HG03565 (cell line): ENCODE measurements around the gene PA2G4.
"Not testable (repeated sequence)": the region's sequence is repeated elsewhere in the genome, so short reads cannot be mapped to it uniquely, and the experiment has no call there.

Experiments
- ATAC-seq: cut with Tn5 transposase; IDR thresholded peaks from one replicate; pipeline ENCODE4 v1.9.1; 2021; ENCODE audit warnings: mild to moderate bottlenecking, moderate library complexity; ENCODE audit not compliant: unreplicated experiment

The PA2G4 gene

DNA sequence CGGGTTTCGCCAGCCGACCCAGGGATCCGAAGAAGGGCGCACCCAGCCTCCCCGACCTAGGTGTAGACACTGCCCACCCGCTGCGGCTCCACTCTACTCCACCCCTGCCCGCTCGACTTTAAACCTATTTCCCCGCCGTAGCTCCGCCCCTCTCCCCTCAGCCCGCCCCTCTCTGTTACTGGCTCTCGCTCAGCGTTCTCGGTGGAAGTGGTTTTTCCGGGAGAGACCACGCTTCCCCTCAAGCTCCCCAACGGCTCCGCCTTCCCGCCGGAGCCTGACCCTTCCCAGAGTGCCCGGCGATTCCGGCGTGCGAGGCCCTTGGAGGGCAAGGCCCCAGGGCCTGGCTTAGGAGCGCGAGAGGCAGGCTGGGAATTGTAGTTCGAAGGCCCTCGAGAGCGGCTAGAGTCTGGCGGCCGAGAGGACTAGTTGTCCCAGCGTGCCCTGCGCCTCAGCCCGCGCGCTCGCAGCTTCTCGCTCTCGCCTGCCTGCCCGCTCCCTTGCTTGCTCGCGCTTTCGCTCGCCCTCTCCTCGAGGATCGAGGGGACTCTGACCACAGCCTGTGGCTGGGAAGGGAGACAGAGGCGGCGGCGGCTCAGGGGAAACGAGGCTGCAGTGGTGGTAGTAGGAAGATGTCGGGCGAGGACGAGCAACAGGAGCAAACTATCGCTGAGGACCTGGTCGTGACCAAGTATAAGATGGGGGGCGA lies at the start of gene PA2G4:
Gene PA2G4 (plus strand): TSS at position 451 of the 706 bp plus-strand sequence. CDS start 179 bp downstream, at position 630.
- ATAC-seq = peak; percentile 92

DNA sequence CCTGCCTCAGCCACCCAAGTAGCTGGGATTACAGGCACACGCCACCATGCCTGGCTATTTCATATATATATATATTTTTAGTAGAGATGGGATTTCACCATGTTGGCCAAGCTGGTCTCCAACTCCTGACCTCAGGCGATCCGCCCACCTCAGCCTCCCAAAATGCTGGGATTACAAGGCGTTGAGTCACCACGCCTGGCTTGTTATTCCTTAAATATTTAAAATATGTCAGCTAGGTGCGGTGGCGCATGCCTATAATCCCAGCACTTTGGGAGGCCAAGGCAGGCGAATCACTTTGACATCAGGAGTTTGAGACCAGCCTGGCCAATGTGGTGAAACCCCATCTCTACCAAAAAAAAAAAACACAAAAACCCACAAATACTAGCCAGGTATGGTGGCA lies 44.4 kb upstream of the PA2G4 start:
- not testable (repeated sequence) for ATAC-seq

DNA sequence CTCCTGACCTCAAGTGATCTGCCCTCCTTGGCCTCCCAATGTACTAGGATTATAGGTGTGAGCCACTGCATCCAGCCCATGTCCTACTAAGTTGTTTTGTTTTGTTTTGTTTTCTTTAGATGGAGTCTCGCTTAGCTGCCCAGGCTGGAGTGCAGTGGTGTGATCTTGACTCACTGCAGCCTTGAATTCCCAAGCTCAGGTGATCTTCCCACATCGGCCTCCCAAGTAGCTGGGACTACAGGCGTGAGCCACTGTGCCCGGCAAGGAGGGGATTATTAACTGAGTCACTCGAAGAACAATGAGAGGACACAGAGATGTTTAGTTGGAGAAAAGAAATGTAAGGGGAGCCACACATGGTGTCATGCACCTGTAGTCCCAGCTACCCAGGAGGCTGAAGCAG lies 42.4 kb upstream of the PA2G4 start:
- ATAC-seq = no peak

DNA sequence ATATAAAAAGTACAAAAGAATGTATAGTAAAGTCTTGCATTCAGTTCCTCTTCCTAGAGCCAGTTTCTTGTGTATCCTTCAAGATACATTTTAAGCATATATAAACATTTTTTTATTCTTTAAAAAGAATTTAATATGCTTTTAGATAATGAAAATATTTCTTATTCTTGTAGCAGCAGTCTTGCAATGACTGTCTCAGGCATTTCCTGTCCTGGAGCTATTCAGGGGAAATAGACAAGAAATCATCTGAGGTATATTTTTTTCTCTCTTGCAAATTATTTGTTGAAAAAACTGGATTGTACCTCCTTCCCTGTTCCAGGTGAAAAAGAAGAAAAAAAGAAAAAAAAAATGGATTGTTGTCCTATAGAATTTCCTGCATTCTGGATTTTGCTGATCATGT lies 41.4 kb upstream of the PA2G4 start:
- no peak for ATAC-seq

DNA sequence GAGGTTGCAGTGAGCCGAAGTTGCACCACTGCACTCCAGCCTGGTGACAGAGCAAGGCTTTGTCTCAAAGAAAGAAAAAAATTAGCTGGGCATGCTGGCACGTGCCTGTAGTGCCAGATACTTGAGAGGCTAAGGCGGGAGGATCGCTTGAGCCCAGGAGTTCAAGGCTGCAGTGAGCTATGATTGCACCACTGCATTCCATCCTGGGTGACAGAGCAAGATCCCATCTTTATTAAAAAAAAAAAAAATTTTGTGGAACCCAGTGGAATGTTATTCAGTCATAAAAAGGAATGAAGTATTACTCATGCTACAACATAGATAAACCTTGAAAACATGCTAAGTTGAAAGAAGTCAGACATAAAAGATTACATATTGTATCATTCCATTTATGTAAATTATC lies 32.7 kb upstream of the PA2G4 start:
- no peak for ATAC-seq

DNA sequence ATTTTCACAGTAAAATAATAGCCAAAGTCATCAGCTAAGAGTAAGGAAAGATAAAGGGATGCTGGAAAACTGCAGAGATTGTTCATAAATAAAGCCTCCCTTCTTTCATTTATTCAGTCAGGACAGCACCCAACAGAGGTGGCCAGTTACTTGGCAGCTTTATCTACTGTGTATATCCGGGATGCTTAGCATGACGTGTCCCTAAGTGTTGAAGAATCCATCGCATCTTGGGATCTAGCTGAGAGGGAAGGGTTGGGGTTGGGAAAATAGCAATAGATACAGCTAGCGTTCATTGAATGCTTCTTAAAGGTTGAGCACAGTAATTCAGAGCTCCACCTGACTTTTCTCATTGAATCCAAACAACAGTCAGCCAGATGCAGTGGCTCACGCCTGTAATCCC lies 30.0 kb upstream of the PA2G4 start:
- no peak for ATAC-seq

DNA sequence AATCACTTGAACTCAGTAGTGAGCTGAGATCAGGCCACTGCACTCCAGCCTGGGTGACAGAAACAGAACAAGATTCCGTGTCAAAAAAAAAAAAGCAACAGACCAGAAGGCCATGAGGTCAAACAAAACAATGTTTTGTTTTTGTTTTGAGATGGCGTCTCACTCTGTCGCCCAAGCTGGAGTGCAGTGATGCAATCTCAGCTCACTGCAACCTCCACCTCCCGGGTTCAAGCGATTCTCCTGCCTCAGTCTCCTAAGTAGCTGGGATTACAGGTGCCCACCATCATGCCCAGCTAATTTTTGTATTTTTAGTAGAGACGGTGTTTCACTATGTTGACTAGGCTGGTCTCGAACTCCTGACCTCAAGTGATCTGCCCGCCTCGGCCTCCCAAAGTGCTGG lies 26.4 kb upstream of the PA2G4 start:
- ATAC-seq = not testable (repeated sequence)

DNA sequence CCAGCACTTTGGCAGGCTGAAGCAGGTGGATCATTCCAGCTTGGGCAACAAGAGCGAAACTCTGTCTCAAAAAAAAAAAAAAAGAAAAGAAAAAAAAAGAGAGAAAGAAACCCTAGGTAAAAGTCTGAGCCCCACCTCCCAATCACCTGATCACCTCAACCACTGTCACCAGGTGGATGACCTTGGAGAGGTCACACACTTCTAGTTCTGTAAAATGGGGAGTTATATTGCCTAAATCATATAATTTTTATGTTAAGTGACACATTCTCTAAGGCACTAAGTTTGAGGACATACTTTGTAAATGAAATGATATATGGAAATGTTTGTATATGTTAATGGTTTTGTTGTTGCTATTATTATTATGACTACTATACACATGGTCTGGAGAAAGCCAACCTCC lies 25.9 kb upstream of the PA2G4 start:
- no peak for ATAC-seq

DNA sequence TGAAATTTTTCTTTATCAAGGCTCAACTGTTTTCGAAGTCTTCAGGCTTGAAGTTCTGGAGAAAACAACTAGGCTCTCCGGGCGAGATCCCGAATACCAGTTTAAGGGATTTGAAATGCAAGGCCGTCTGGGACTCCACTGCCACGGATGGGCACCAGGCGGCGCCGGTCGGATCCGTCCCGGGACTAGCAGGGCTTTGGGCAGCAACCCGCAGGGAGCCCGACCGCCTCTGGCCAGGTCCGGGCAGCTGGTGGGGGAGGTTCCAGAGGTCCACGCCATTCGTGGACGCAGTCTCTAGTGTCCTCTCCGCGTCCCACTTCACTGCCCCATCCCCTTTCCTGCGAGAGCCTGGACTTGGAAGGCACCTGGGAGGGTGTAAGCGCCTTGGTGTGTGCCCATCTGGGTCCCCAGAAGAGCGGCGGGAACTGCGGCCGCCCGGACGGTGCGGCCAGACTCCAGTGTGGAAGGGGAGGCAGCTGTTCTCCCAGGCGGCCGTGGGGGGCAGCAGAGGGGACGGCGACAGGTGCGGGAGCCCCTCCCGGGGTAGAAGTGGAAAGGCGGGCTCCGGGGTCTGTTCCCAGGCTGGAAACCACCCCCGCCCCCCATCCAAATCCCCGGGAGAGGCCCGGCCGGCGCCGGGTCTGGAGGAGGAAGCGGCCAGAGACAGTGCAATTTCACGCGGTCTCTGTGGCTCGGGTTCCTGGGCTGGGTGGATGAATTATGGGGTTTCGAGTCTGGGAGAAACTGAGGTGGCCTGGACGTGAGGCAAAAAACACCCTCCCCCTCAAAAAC lies 25.2 kb upstream of the PA2G4 start:
- ATAC-seq = no peak

DNA sequence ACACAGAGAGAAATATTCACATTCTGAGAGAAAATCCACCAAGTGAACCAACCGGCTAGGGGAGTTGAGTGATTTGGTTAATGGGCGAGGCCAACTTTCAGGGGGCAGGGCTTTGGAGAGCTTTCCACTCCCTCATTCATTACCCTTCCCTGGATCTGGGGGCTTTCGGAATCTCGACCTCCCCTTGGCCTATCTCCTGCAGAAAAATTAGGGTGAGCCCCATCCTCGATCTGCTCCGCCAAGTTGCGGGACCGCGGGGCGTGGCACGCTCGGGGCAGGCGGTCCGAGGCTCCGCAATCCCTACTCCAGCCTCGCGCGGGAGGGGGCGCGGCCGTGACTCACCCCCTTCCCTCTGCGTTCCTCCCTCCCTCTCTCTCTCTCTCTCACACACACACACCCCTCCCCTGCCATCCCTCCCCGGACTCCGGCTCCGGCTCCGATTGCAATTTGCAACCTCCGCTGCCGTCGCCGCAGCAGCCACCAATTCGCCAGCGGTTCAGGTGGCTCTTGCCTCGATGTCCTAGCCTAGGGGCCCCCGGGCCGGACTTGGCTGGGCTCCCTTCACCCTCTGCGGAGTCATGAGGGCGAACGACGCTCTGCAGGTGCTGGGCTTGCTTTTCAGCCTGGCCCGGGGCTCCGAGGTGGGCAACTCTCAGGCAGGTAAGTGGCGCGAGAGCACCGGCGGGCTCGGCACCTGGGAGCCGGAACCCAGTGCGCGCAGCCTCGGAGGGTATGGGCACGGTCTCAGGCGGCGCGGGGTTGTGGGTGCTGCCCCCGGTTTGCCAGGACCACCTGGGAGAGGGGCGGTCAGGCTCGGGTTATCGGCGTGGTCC lies 24.4 kb upstream of the PA2G4 start, which contains the start of gene ERBB3:
Gene ERBB3 (plus strand): TSS at position 443 of the 833 bp plus-strand sequence. CDS start 136 bp downstream, at position 579.
- no peak for ATAC-seq

DNA sequence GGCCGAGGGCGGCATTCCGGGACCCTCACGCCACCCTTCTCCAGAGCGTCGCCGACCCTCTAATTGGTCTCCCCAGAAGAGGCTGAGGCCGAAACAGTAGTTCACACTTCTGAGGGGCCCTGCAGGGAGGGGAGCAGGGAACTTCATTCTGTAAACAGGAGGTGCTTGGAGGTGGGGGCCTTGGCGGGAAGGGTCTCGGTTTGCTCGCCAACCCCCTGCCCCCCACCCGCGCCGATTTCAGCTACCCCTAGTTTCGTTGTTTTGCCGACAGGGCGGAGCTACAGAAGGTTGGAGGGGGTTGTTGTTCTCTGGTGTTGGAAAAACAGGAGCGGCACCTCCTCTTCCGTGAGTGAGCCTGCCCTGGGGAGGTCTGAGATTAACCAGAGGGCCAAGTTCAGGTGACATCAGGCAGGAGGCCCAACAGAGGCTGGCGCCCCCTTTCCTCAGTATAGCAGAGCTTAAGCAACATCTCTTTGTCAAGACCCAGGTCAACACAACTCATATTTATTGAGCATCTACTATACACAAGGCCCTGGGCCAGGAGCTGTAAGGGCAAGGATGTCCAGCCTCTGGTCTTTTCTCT lies 23.7 kb upstream of the PA2G4 start:
- ATAC-seq = no peak

DNA sequence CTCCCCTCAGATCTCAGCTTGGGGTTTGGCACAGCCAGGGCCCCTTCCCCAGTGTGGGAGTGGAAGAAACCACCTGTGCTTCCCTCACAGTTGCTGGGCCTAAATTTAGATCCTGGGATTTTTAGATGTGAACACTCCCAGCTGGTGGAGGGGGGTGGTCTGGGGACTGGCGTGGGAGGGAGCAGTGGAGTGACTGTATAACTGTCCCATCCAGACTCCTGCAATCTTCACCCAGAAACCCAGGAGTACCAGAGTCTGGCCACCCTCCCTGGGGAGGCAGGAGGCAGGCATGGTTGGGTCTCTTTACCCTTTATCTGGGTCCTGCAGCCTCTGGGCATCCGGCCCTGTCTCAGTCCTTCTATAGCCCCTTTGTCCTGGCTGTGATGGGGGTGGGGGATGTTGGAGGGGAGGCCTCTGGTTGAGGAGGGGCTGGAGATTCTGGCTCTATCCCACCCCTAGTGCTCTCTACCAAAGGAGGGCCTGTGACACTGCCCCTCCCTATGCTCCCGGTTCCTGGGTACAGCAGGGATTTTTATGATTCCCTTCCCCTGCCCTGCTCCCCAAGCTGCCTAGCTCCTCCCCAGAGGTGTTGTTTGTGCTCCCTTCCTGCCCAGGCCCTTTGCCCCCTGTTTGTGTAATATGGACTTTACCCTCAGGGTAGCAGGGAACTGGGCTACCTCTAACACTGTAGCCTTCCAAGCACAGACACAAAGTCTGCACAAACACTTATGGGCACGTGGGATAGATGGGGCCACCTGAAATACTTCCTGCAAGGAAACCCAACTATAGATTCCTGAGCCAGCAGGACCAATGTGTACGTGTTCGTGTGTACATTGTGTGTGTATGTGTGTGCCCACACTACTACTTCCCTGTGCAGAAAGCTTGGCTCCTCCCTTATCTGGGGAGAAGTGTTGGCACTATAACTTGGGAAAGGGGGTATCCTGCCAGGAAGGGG lies 22.7 kb upstream of the PA2G4 start:
- no peak for ATAC-seq

DNA sequence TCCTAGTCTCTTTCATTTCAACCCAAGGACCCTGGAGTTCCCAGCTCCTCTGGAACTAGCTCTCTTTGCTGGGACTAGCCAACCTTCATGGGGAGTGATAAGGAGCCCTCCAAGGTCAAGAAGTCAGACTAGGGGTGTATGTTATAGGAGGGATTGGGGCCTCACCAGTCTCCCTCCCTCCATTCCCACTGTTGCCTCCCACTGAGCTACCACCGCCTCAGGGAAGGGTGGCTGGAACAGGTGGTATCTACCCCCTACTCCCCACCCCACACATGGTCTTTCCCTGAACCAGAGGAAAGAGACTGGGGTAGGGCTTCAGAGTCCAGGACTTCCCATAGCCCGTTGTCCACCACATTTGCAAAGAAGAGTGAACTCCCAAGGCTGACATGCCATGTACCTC lies 22.0 kb upstream of the PA2G4 start:
- ATAC-seq = no peak

DNA sequence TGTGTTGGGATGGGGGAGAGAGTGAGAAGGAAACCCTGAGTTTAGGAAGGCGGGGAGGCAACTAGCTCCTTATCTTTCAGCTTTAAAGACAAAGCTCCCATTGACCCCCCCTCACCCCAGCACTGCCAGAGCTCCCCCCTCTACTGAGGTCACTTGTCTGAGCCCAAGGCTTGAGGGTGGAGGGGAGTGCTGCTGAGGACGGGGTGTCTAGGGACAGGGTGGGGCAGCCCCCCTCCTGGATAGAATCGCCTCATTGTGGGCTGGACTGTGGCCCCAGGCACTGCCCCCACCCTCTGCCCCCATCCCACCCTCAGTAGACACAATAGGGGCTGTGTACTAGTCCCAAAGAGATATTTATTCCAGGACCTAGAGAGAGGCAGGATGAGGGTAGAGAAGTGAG lies 21.4 kb upstream of the PA2G4 start:
- ATAC-seq = no peak

DNA sequence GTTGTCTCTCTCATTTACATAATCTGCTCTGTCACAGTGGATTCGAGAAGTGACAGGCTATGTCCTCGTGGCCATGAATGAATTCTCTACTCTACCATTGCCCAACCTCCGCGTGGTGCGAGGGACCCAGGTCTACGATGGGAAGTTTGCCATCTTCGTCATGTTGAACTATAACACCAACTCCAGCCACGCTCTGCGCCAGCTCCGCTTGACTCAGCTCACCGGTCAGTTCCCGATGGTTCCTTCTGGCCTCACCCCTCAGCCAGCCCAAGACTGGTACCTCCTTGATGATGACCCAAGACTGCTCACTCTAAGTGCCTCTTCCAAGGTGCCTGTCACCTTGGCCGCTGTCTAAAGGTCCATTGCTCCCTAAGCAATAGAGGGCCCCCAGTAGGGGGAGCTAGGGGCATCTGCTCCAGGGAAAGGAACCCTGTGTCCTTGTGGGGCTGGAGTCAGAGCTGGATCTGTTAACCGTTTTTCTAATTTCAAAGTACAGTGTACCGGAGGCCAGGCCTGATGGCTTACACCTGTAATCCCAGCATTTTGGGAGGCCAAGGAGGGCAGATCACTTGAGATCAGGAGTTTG lies 19.3 kb upstream of the PA2G4 start:
- no peak for ATAC-seq

DNA sequence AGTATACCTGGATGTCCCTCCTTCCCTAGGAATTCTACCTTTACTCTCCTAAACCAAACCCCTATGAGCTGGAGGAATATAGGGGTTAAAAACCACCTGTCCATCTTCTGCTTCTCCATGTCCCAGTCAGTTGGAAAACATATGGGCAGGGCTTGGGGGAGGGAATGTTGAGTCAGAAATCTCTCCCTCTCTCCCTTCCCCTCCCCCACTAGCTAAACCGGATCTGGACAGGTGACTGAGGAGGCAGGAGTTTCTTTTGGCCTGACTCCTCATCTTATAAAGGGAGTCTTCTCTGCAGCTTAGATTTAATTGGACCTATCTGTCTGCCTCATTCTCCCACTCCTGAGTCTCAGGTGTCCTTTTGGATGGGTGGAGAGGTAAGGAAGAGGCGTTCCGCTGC lies 18.3 kb upstream of the PA2G4 start:
- ATAC-seq = no peak

DNA sequence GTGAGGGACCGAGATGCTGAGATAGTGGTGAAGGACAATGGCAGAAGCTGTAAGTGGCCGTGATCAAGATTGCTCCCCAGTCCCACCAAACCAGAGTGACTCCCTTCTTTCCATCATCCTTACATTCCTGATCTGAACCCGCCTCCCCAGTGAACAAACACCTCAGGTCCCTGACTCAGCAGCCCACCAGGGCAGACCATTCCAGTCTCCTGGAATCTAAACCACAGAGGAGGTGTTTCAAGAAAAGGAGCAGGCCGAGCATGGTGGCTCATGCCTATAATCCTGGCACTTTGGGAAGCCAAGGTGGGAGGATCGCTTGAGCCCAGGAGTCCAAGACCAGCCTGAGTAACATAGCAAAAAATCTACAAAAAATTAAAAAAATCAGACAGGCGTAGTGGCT lies 17.8 kb upstream of the PA2G4 start:
- no peak for ATAC-seq

DNA sequence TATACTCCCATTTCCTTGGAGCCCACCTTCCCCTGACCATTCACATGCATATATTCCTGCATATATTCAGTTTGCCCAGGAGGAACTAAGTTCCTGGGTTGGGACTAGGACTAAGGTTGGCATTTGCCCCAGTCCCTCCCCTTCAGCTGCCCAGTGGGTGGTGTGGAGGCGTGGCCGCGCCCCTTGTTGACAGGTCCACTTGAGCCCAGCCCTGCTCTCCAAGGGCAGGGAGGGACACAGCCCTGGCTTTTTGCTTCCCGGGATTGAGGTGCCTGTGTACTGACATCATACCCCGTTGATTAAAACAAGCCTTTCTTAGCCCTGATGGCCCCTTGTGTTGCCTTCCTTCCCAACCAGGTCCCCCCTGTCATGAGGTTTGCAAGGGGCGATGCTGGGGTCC lies 17.1 kb upstream of the PA2G4 start:
- no peak for ATAC-seq

DNA sequence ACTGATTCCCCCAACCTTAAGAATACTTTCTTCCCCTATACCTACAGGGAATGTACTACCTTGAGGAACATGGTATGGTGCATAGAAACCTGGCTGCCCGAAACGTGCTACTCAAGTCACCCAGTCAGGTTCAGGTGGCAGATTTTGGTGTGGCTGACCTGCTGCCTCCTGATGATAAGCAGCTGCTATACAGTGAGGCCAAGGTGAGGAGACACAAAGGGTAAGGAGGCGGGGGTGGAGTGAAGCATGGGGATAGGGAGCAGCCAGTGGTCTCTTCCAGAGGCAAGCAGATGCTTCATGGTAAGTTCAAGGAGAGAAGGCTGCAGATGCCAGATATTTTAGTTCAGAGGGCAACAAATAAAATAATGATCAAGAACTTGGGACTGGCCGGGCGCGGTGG lies 6.6 kb upstream of the PA2G4 start:
- ATAC-seq = no peak

DNA sequence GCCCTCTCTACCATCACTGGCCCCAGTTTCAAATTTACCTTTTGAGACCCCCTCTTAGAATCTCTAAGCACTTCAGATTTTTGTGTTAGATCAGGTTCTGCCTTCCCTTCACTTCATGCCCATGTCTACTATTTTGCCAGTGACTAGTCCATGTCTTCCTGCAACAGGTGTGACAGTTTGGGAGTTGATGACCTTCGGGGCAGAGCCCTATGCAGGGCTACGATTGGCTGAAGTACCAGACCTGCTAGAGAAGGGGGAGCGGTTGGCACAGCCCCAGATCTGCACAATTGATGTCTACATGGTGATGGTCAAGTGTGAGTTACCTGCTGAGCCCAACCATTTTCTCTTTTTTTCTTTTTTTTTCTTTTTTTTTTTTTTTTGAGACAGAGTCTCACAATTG lies 5.8 kb upstream of the PA2G4 start:
- ATAC-seq = no peak
